ENCODE data around the gene STAC3.

STAC3 gene

DNA sequence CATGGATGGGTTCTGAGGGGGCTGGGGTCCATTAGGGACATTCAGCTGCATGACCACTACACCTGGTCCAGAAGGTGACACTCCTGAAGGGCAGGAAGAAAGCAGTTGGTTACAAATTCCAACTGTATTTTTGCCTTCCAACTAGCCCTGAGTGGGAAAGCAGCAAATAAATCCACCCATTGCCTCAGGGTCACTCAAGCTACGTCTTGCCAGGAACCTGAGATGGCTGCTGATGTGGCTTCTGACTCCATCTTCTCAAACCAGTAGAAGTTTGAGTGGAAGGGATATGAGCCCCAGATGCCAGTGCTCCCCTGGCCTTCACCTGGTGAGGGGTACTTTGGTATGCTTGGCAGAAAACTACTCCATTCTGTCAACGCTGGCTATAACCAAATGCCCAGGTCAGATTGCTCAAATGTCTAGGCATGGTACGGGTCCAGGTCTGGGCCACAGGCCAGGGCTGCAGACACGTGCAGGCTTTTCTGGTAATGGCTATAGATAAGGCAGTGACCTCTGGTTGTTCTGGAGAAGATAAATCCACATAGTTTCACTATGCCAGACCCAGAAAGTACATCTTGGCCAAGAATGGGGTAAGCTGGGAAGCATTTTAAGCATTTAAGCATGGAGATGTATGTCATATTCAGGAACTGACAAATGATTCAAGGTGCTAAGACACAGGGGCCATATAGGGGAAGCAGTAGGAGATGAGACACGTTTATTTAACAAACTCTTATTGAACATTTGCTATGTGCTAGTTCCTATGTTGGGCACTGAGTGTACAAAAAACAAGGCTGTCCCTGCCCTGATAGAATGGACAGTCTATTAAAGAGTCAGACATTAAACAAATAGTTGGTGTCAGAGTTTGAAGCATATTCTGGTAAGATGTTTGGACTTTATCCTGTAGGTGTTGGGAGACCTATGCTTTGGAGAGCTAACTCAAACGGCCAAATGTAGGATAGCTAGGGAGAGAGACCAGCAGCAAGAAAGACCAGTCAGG is 8.3 kb upstream of the STAC3 start:
- no peak for DNase-seq (ENCODE audit: extremely low spot score)
- CTCF ChIA-PET, result interaction anchor here (0.6 to 2.5 kb wide), 2 partner anchors 8 to 17 kb away, joined by 3 to 11 read pairs; no protein-coding TSS in a partner anchor
- POLR2A ChIA-PET, result no interaction called here
- TF ChIP-seq FOXA1 (IDR thresholded peaks at IDR 0.05) (no peak), CTBP1 (IDR thresholded peaks at IDR 0.05; ENCODE audit: borderline replicate concordance) (no peak), LEF1 (IDR thresholded peaks at IDR 0.05; ENCODE audit: borderline replicate concordance) (no peak), TARDBP (IDR thresholded peaks at IDR 0.05) (no peak), HDGF (IDR thresholded peaks at IDR 0.05; ENCODE audit: borderline replicate concordance) (no peak), ELF4 (IDR thresholded peaks at IDR 0.05) (no peak), BHLHE40 (IDR thresholded peaks at IDR 0.05; ENCODE audit: borderline replicate concordance) (no peak), FOXK2 (IDR thresholded peaks at IDR 0.05) (no peak), SUZ12 (IDR thresholded peaks at IDR 0.05) (no peak), L3MBTL2 (conservative IDR thresholded peaks at IDR 0.05) (no peak), FOXM1 (IDR thresholded peaks at IDR 0.05; ENCODE audit: borderline replicate concordance) (no peak), SP1 (IDR thresholded peaks at IDR 0.05) (no peak), ZNF384 (IDR thresholded peaks at IDR 0.05) (no peak)
- TF ChIP-seq, protein P1, sequence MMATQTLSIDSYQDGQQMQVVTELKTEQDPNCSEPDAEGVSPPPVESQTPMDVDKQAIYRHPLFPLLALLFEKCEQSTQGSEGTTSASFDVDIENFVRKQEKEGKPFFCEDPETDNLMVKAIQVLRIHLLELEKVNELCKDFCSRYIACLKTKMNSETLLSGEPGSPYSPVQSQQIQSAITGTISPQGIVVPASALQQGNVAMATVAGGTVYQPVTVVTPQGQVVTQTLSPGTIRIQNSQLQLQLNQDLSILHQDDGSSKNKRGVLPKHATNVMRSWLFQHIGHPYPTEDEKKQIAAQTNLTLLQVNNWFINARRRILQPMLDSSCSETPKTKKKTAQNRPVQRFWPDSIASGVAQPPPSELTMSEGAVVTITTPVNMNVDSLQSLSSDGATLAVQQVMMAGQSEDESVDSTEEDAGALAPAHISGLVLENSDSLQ (IDR thresholded peaks at IDR 0.05), result no peak

- POLR2A ChIA-PET, result no interaction called here
- no peak for TF ChIP-seq TARDBP (IDR thresholded peaks at IDR 0.05)
- no peak for TF ChIP-seq CTBP1 (IDR thresholded peaks at IDR 0.05; ENCODE audit: borderline replicate concordance)
- TF ChIP-seq L3MBTL2 (conservative IDR thresholded peaks at IDR 0.05), result no peak
- no peak for TF ChIP-seq SP1 (IDR thresholded peaks at IDR 0.05)
- TF ChIP-seq NFRKB (IDR thresholded peaks at IDR 0.05), result no peak
- TF ChIP-seq SUZ12 (IDR thresholded peaks at IDR 0.05), result no peak
- no peak for TF ChIP-seq LEF1 (IDR thresholded peaks at IDR 0.05; ENCODE audit: borderline replicate concordance)
- TF ChIP-seq, protein P1 (IDR thresholded peaks at IDR 0.05), result no peak
- no peak for TF ChIP-seq FOXK2 (IDR thresholded peaks at IDR 0.05)
- TF ChIP-seq HDGF (IDR thresholded peaks at IDR 0.05; ENCODE audit: borderline replicate concordance), result no peak
- TF ChIP-seq FOXA1 (IDR thresholded peaks at IDR 0.05), result no peak
- TF ChIP-seq BHLHE40 (IDR thresholded peaks at IDR 0.05; ENCODE audit: borderline replicate concordance), result no peak
- TF ChIP-seq ELF4 (IDR thresholded peaks at IDR 0.05), result no peak
- no peak for TF ChIP-seq FOXM1 (IDR thresholded peaks at IDR 0.05; ENCODE audit: borderline replicate concordance)
- TF ChIP-seq ARNT (IDR thresholded peaks at IDR 0.05), result no peak
- DNase-seq (ENCODE audit: extremely low spot score), result no peak
- CTCF ChIA-PET, result no interaction called here
Observed at GRCh38 chr12:57255916-57256315, 4.9 kb upstream of the STAC3 start.

DNA sequence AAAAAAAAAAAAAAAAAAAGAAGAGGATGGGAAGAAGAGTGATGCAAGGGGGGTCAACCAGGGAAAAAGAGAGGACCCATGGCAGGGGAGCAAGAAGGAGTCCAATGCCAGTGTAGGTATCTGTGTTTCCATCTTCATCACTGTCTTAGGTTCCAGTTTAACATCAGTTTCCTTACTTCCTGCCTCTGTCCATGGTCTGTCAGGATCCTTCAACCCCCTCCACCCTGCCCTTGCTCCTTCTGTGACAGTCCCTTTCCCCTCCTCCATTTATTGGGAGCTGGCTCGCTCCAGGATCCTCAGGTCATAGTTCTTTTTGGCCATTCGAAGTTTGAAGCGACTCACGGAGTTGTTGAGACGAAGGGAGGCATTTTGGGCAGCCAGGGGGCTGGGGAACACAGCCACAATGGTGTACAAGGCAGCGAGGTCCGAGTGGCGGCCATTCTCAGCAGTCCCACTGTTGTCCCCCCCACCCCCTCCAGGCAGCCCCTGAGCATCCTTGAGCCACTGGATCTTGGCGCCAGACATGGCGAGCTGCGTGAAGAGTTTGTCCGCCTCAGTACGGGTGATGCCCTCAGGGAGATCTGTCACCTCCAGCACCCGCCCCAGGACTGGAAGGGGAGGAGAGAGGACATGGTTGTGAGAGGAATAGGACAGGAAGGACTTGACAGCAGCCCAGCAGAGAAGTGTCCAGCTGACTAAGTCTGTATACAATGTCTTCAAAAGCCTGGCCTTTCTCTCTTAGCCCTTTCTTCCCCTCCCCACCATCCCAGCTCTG is 3.7 kb upstream of the STAC3 start:
- DNase-seq (ENCODE audit: extremely low spot score), result no peak
- ChIA-PET CTCF (no interaction called here), POLR2A (no interaction called here)
- TF ChIP-seq BHLHE40 (IDR thresholded peaks at IDR 0.05; ENCODE audit: borderline replicate concordance), result no peak
- TF ChIP-seq SP1 (IDR thresholded peaks at IDR 0.05), result no peak
- TF ChIP-seq, protein P1 (IDR thresholded peaks at IDR 0.05), result no peak
- TF ChIP-seq FOXA1 (IDR thresholded peaks at IDR 0.05), result no peak
- TF ChIP-seq CTBP1 (IDR thresholded peaks at IDR 0.05; ENCODE audit: borderline replicate concordance), result no peak

- TF ChIP-seq NFRKB (IDR thresholded peaks at IDR 0.05) (no peak), FOXM1 (IDR thresholded peaks at IDR 0.05; ENCODE audit: borderline replicate concordance) (no peak), ELF4 (IDR thresholded peaks at IDR 0.05) (no peak), FOXA1 (IDR thresholded peaks at IDR 0.05) (no peak), TARDBP (IDR thresholded peaks at IDR 0.05) (no peak), BHLHE40 (IDR thresholded peaks at IDR 0.05; ENCODE audit: borderline replicate concordance) (no peak), CTBP1 (IDR thresholded peaks at IDR 0.05; ENCODE audit: borderline replicate concordance) (no peak), SP1 (IDR thresholded peaks at IDR 0.05) (no peak), LEF1 (IDR thresholded peaks at IDR 0.05; ENCODE audit: borderline replicate concordance) (no peak), ZNF384 (IDR thresholded peaks at IDR 0.05) (no peak), HDGF (IDR thresholded peaks at IDR 0.05; ENCODE audit: borderline replicate concordance) (no peak), SUZ12 (IDR thresholded peaks at IDR 0.05) (no peak), L3MBTL2 (conservative IDR thresholded peaks at IDR 0.05) (no peak), FOXK2 (IDR thresholded peaks at IDR 0.05) (no peak), ARNT (IDR thresholded peaks at IDR 0.05) (no peak)
- TF ChIP-seq, protein P1 (IDR thresholded peaks at IDR 0.05), result no peak
Observed at GRCh38 chr12:57250541-57250940, 446 bp downstream of the STAC3 start.

More at GRCh38 chr12:57250541-57250940, 446 bp downstream of the STAC3 start:
- POLR2A ChIA-PET, result interaction anchor here (1.1 to 3.2 kb wide), 2 partner anchors 33 to 204 kb away, joined by 3 to 13 read pairs; partner anchors contain the start of genes INHBE and NXPH4
- no peak for DNase-seq (ENCODE audit: extremely low spot score)
- CTCF ChIA-PET, result interaction anchor here (0.8 to 3.4 kb wide), 3 partner anchors 11 to 202 kb away, joined by 5 to 18 read pairs (median 6); no protein-coding TSS in a partner anchor

Data from HEK293T (cell line).